HepG2 (cell line): ENCODE measurements around the gene CIB2. TPM values are rescaled to one million over a fixed set of nuclear protein-coding genes. Genes with fewer than 3 reads are reported as not detected.
A peak's percentile ranks its signal among the peaks of the same experiment; 100 is the strongest.

ENCODE experiments used
- AHDC1 ChIP-seq: sonication (generic); formaldehyde crosslinking; IDR thresholded peaks from 2 replicates; pipeline ENCODE4 v1.5.1; 2020; ENCODE audit warnings: mild to moderate bottlenecking, missing genetic modification reagents, borderline replicate concordance
- CBX1 ChIP-seq: IDR thresholded peaks from one replicate; pipeline ENCODE4 v1.6.1; 2016; ENCODE audit warnings: antibody characterized with exemption, low read depth
- ISL2 ChIP-seq: sonication (generic); formaldehyde crosslinking; IDR thresholded peaks from 2 replicates; pipeline ENCODE4 v1.5.0; 2020; ENCODE audit warnings: missing genetic modification reagents
- POLR2G ChIP-seq: fragments of 200-400 bp; formaldehyde crosslinking; IDR thresholded peaks from 2 replicates; pipeline ENCODE4 v1.6.1; 2018; ENCODE audit warnings: mild to moderate bottlenecking, low read depth, low read length, moderate library complexity
- SKIL ChIP-seq: sonication (generic); formaldehyde crosslinking; IDR thresholded peaks from 2 replicates; pipeline ENCODE4 v1.8.0; 2022; ENCODE audit warnings: missing genetic modification reagents, mild to moderate bottlenecking, moderate library complexity, borderline replicate concordance
- SP5 ChIP-seq: IDR thresholded peaks from 2 replicates; pipeline ENCODE4 v1.6.1; 2016; ENCODE audit warnings: low read depth, borderline replicate concordance
- ZBTB21 ChIP-seq: sonication (generic); formaldehyde crosslinking; IDR thresholded peaks from 2 replicates; pipeline ENCODE4 v1.4.0; 2020; ENCODE audit warnings: missing genetic modification reagents
- ZEB1 ChIP-seq: IDR thresholded peaks from 2 replicates; pipeline ENCODE4 v1.6.1; 2012; ENCODE audit warnings: mild to moderate bottlenecking, low read depth, inconsistent platforms; ENCODE audit not compliant: insufficient replicate concordance
- ZNF292 ChIP-seq: sonication (generic); formaldehyde crosslinking; IDR thresholded peaks from 2 replicates; pipeline ENCODE4 v1.8.1; 2022; ENCODE audit warnings: mild to moderate bottlenecking, low read depth, missing genetic modification reagents, borderline replicate concordance
- ZNF318 ChIP-seq: sonication (generic); formaldehyde crosslinking; IDR thresholded peaks from 2 replicates; pipeline ENCODE4 v1.4.0; 2020; ENCODE audit warnings: mild to moderate bottlenecking, missing genetic modification reagents
- ZNF878 ChIP-seq: sonication (generic); formaldehyde crosslinking; IDR thresholded peaks from 2 replicates; pipeline ENCODE4 v1.8.1; 2023; ENCODE audit warnings: mild to moderate bottlenecking, missing genetic modification reagents, moderate library complexity
- polyA plus RNA-seq, 8 experiments: library from polyadenylated mRNA; depleted of rRNA in 3 of 8; stranded (reverse) in 7 of 8; unstranded in 1 of 8; fragments of >200 nt; fragmentation: Illumina TruSeq in 4 of 8; extraction: Trizol in 4 of 8; gene quantifications; 2 replicates each; pipeline versions ENCODE4 v1.2.1 to v1.2.3, GENCODE V29; 2011 to 2016; ENCODE audit warnings: low read depth in 4 of 8, missing spikeins in 1 of 8, mixed read lengths in 1 of 8; ENCODE audit not compliant: insufficient read depth in 1 of 8
- total RNA-seq, 5 experiments: library from RNA; depleted of rRNA; stranded (reverse); fragments of >200 nt; fragmentation: Illumina TruSeq; extraction: Trizol; gene quantifications; 2 replicates each; pipeline ENCODE4 v1.2.3, GENCODE V29; 2016; ENCODE audit warnings: low read depth in 1 of 5

The CIB2 gene
- total and polyA plus RNA-seq, 2 of the 13 experiments (the other 11 are each of a cell fraction or from before 2014, with no cell fraction given), result 1.4 to 1.5 TPM

- TF ChIP-seq SKIL (CRISPR knock-in tag), result no peak
- peak; percentile 48 for TF ChIP-seq CBX1
- TF ChIP-seq SP5 (CRISPR knock-in tag), result peak; percentile 59
- TF ChIP-seq POLR2G, result peak; percentile 71
- TF ChIP-seq ZBTB21 (CRISPR knock-in tag), result no peak
- no peak for TF ChIP-seq ZEB1
- no peak for TF ChIP-seq ZNF292 (CRISPR knock-in tag)
- TF ChIP-seq ISL2, result no peak
- TF ChIP-seq ZNF878, result no peak
- no peak for TF ChIP-seq ZNF318 (CRISPR knock-in tag)
- TF ChIP-seq AHDC1 (CRISPR knock-in tag), result no peak
Observed at GRCh38 chr15:78131295-78132061, at the start of gene CIB2 (continued).
